OCI-LY1 (cell line): ENCODE measurements around the gene SCYGR8.

ENCODE experiments used
- EZH2 ChIP-seq: fragments of 200-600 bp; sonication (generic), shearing (Covaris generic); IDR thresholded peaks from 2 replicates; pipeline ENCODE4 v1.8.0; 2017; ENCODE audit warnings: borderline replicate concordance, mixed run types, mild to moderate bottlenecking, antibody characterized with exemption, low read length, moderate library complexity, mixed read lengths
- TF ChIP-seq, protein P1 (sequence below): fragments of 200-600 bp; sonication (generic), shearing (Covaris generic); IDR thresholded peaks from 2 replicates; pipeline ENCODE4 v1.5.1; 2017; ENCODE audit warnings: mild to moderate bottlenecking, antibody characterized with exemption, low read length, moderate library complexity, mixed read lengths

DNA sequence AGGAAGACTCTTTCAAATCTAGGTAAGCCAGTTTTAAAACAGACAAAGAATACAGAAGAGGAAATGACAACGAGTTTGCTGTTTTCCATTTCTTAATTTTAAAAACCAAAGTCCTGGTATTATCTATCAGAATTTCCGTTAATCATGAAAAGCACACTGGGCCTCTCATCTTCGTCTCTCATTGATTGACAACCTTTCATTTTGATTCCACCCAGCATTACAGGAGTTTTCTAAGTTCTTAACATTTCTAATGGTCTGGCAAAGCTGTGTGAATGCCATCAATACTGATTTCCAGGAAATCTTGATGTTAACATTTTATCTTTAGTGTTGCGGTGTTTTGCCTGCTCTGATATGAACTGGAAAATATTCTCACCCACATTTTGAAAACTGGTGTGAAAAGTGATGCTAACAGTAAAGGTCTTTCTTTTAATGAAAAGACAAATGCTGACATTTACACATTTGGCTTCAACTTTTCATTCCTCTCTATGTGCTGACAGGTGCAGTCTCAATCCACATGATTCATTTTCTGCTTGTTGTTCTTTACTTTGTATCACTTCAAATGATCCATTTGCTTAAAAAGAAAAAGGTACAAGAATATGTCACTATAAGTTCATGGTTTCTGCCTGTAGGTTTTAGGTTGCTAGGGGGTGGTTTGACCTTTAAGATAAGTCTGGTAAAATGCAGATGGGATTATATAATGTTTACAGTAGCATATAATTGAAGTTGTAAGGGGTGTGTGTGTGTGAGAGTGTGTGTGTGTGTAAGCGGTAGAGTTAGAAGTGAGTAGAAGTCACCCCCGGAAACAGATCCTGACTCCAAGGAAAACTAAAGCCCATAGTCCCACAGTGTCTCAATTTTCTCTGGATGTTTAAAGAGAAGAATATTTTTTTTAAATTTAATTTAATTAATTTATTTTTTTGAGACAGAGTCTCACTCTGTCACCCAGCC, 29.5 kb downstream of the SCYGR8 start:
- TF ChIP-seq, protein P1, sequence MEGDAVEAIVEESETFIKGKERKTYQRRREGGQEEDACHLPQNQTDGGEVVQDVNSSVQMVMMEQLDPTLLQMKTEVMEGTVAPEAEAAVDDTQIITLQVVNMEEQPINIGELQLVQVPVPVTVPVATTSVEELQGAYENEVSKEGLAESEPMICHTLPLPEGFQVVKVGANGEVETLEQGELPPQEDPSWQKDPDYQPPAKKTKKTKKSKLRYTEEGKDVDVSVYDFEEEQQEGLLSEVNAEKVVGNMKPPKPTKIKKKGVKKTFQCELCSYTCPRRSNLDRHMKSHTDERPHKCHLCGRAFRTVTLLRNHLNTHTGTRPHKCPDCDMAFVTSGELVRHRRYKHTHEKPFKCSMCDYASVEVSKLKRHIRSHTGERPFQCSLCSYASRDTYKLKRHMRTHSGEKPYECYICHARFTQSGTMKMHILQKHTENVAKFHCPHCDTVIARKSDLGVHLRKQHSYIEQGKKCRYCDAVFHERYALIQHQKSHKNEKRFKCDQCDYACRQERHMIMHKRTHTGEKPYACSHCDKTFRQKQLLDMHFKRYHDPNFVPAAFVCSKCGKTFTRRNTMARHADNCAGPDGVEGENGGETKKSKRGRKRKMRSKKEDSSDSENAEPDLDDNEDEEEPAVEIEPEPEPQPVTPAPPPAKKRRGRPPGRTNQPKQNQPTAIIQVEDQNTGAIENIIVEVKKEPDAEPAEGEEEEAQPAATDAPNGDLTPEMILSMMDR: no peak
- TF ChIP-seq EZH2: no peak
